C4-2B (cell line): ENCODE results near the gene CAAP1.

Experiments used
- ZFX ChIP-seq: fragments of 450-650 bp; IDR thresholded peaks from 2 replicates; pipeline ENCODE4 v1.6.1; 2017
- TF ChIP-seq, protein P1 (sequence below): fragments of 450-650 bp; conservative IDR thresholded peaks from 2 replicates; pipeline ENCODE4 v1.5.1; 2017; ENCODE audit warnings: mild to moderate bottlenecking

DNA sequence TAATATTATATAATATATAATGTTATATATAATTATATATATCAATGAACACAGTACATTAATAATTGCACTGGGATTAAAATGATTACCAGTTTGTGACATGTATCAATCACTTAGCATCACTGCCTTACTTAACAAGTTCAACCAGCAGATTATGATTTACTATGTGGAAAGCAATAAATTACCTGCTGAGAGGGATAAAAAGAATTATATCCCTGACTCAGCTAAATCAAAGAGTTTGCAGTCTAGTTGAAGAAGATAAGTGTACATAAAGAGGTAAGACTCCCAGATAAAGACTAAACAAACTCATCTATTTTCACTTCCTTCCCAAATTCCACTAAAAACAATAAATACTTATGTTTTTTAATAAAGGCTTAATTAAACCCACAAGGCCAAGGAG lies 43.2 kb upstream of the CAAP1 start:
- TF ChIP-seq, protein P1, sequence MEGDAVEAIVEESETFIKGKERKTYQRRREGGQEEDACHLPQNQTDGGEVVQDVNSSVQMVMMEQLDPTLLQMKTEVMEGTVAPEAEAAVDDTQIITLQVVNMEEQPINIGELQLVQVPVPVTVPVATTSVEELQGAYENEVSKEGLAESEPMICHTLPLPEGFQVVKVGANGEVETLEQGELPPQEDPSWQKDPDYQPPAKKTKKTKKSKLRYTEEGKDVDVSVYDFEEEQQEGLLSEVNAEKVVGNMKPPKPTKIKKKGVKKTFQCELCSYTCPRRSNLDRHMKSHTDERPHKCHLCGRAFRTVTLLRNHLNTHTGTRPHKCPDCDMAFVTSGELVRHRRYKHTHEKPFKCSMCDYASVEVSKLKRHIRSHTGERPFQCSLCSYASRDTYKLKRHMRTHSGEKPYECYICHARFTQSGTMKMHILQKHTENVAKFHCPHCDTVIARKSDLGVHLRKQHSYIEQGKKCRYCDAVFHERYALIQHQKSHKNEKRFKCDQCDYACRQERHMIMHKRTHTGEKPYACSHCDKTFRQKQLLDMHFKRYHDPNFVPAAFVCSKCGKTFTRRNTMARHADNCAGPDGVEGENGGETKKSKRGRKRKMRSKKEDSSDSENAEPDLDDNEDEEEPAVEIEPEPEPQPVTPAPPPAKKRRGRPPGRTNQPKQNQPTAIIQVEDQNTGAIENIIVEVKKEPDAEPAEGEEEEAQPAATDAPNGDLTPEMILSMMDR: no peak
- no peak for TF ChIP-seq ZFX
